ENCODE results near the gene ISLR2.

ISLR2 gene

GRCh38 chr15:74129586-74130154 is 716 bp upstream of the ISLR2 start:
- TF ChIP-seq, protein P1, sequence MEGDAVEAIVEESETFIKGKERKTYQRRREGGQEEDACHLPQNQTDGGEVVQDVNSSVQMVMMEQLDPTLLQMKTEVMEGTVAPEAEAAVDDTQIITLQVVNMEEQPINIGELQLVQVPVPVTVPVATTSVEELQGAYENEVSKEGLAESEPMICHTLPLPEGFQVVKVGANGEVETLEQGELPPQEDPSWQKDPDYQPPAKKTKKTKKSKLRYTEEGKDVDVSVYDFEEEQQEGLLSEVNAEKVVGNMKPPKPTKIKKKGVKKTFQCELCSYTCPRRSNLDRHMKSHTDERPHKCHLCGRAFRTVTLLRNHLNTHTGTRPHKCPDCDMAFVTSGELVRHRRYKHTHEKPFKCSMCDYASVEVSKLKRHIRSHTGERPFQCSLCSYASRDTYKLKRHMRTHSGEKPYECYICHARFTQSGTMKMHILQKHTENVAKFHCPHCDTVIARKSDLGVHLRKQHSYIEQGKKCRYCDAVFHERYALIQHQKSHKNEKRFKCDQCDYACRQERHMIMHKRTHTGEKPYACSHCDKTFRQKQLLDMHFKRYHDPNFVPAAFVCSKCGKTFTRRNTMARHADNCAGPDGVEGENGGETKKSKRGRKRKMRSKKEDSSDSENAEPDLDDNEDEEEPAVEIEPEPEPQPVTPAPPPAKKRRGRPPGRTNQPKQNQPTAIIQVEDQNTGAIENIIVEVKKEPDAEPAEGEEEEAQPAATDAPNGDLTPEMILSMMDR (IDR thresholded peaks at IDR 0.05; ENCODE audit: control extremely low read depth, extremely low read depth, low read depth, missing control alignments), result no peak
- ChIA-PET POLR2A (no interaction called here), CTCF (interaction anchor here (2.2 to 5.6 kb wide), 4 partner anchors 25 to 191 kb away, joined by 5 to 78 read pairs (median 28); no protein-coding TSS in a partner anchor)
- no peak for DNase-seq (ENCODE audit: extremely low spot score)

GRCh38 chr15:74130849-74131627 is 652 bp downstream of the ISLR2 start:
- DNase-seq (ENCODE audit: extremely low spot score), result no peak
- CTCF ChIA-PET, result interaction anchor here (1.1 to 1.7 kb wide), 2 partner anchors 177 to 191 kb away, joined by 3 to 5 read pairs; no protein-coding TSS in a partner anchor
- POLR2A ChIA-PET, result no interaction called here
- TF ChIP-seq, protein P1 (IDR thresholded peaks at IDR 0.05; ENCODE audit: control extremely low read depth, extremely low read depth, low read depth, missing control alignments), result no peak

- DNase-seq (ENCODE audit: extremely low spot score), result no peak
- POLR2A ChIA-PET, result no interaction called here
- CTCF ChIA-PET, result interaction anchor here (0.9 to 1.7 kb wide), 3 partner anchors 176 to 190 kb away, joined by 3 to 5 read pairs (median 3); no protein-coding TSS in a partner anchor
- TF ChIP-seq, protein P1 (IDR thresholded peaks at IDR 0.05; ENCODE audit: control extremely low read depth, extremely low read depth, low read depth, missing control alignments), result no peak
Observed at GRCh38 chr15:74131628-74132413, 1.4 kb downstream of the ISLR2 start.

GRCh38 chr15:74132681-74133651 is 2.6 kb downstream of the ISLR2 start:
- CTCF ChIA-PET, result interaction anchor here (0.9 to 1.7 kb wide), 2 partner anchors 175 to 183 kb away, joined by 3 to 5 read pairs; no protein-coding TSS in a partner anchor
- DNase-seq (ENCODE audit: extremely low spot score), result no peak
- TF ChIP-seq, protein P1 (IDR thresholded peaks at IDR 0.05; ENCODE audit: control extremely low read depth, extremely low read depth, low read depth, missing control alignments), result peak; percentile 22
- POLR2A ChIA-PET, result no interaction called here

- POLR2A ChIA-PET, result no interaction called here
- CTCF ChIA-PET, result interaction anchor here (0.7 to 1.5 kb wide), 9 partner anchors 9 to 188 kb away, joined by 3 to 9 read pairs (median 3); no protein-coding TSS in a partner anchor
- TF ChIP-seq, protein P1 (IDR thresholded peaks at IDR 0.05; ENCODE audit: control extremely low read depth, extremely low read depth, low read depth, missing control alignments), result no peak
- DNase-seq (ENCODE audit: extremely low spot score), result no peak
Observed at GRCh38 chr15:74133694-74134386, 3.5 kb downstream of the ISLR2 start.
